ENCODE results near the gene WDR75. TPM values are rescaled to one million over a fixed set of nuclear protein-coding genes. Genes with fewer than 3 reads are reported as not detected.
"Not testable (repeated sequence)": the region's sequence is repeated elsewhere in the genome, so short reads cannot be mapped to it uniquely, and the experiment has no call there.

Gene WDR75
- total RNA-seq, 2 experiments from 2014 or later = 41.1 to 55.5 TPM

- H3K4me3 Mint-ChIP-seq = no peak overlapping the region
- CTCF ChIA-PET = no interaction called here
- no peak overlapping the region for H3K27ac Mint-ChIP-seq
- DNase-seq (no peak), ATAC-seq (no peak)
- no peaks in the 10 kb centered on the region for H3K27me3 Mint-ChIP-seq
- no peaks in the 10 kb centered on the region for H3K9me3 Mint-ChIP-seq (ENCODE audit: low read depth)
- no peaks in the 10 kb centered on the region for H3K36me3 Mint-ChIP-seq
- H3K4me1 Mint-ChIP-seq = no peaks in the 10 kb centered on the region
These were observed 19.6 kb upstream of the WDR75 start for GRCh38 chr2:189421644-189422043.

GRCh38 chr2:189424961-189425360, 16.3 kb upstream of the WDR75 start:
- CTCF ChIA-PET = no interaction called here
- Mint-ChIP-seq H3K36me3 (no peaks in the 10 kb centered on the region), H3K4me3 (no peak overlapping the region), H3K4me1 (no peaks in the 10 kb centered on the region), H3K9me3 (ENCODE audit: low read depth) (no peaks in the 10 kb centered on the region), H3K27ac (no peak overlapping the region), H3K27me3 (no peaks in the 10 kb centered on the region)
- DNase-seq (no peak), ATAC-seq (no peak)

GRCh38 chr2:189425676-189426075, 15.6 kb upstream of the WDR75 start:
- no peaks in the 10 kb centered on the region for H3K9me3 Mint-ChIP-seq (ENCODE audit: low read depth)
- ATAC-seq (no peak), DNase-seq (no peak)
- H3K4me1 Mint-ChIP-seq = peaks cover 2% of the 10 kb centered on the region
- CTCF ChIA-PET = interaction anchor here (0.9 kb wide), 1 partner anchor 283 kb away, joined by 3 read pairs; no protein-coding TSS in a partner anchor
- H3K36me3 Mint-ChIP-seq = no peaks in the 10 kb centered on the region
- no peak overlapping the region for H3K27ac Mint-ChIP-seq
- H3K4me3 Mint-ChIP-seq = no peak overlapping the region
- H3K27me3 Mint-ChIP-seq = no peaks in the 10 kb centered on the region

GRCh38 chr2:189426886-189427285, 14.4 kb upstream of the WDR75 start:
- no peak for ATAC-seq
- no peak for DNase-seq
- H3K4me1 Mint-ChIP-seq = peaks cover 2% of the 10 kb centered on the region
- no peaks in the 10 kb centered on the region for H3K27me3 Mint-ChIP-seq
- no peak overlapping the region for H3K4me3 Mint-ChIP-seq
- H3K27ac Mint-ChIP-seq = no peak overlapping the region
- H3K9me3 Mint-ChIP-seq (ENCODE audit: low read depth) = no peaks in the 10 kb centered on the region
- H3K36me3 Mint-ChIP-seq = no peaks in the 10 kb centered on the region
- CTCF ChIA-PET = no interaction called here

- CTCF ChIA-PET = no interaction called here
- no peaks in the 10 kb centered on the region for H3K27me3 Mint-ChIP-seq
- no peak overlapping the region for H3K4me3 Mint-ChIP-seq
- H3K36me3 Mint-ChIP-seq = no peaks in the 10 kb centered on the region
- no peaks in the 10 kb centered on the region for H3K9me3 Mint-ChIP-seq (ENCODE audit: low read depth)
- no peak for DNase-seq
- H3K27ac Mint-ChIP-seq = no peak overlapping the region
- peaks cover 2% of the 10 kb centered on the region for H3K4me1 Mint-ChIP-seq
- no peak for ATAC-seq
These were observed 13.4 kb upstream of the WDR75 start for GRCh38 chr2:189427872-189428271.

- H3K4me3 Mint-ChIP-seq; DNase-seq; CTCF ChIA-PET; H3K36me3 Mint-ChIP-seq; H3K27ac Mint-ChIP-seq; ATAC-seq; H3K9me3 Mint-ChIP-seq (ENCODE audit: low read depth); H3K4me1 Mint-ChIP-seq; H3K27me3 Mint-ChIP-seq: not testable (repeated sequence)
These were observed 10.8 kb upstream of the WDR75 start for GRCh38 chr2:189430448-189430847.

GRCh38 chr2:189435803-189436202, 5.5 kb upstream of the WDR75 start:
- ATAC-seq; H3K27me3 Mint-ChIP-seq; H3K36me3 Mint-ChIP-seq; DNase-seq; H3K4me3 Mint-ChIP-seq; CTCF ChIA-PET; H3K9me3 Mint-ChIP-seq (ENCODE audit: low read depth); H3K27ac Mint-ChIP-seq: not testable (repeated sequence)
- H3K4me1 Mint-ChIP-seq = peaks cover 12% of the 10 kb centered on the region

- Mint-ChIP-seq H3K4me1 (peaks cover 16% of the 10 kb centered on the region), H3K27ac (no peak overlapping the region), H3K36me3 (peaks cover 2% of the 10 kb centered on the region), H3K27me3 (peaks cover 5% of the 10 kb centered on the region), H3K4me3 (no peak overlapping the region), H3K9me3 (ENCODE audit: low read depth) (no peaks in the 10 kb centered on the region)
- CTCF ChIA-PET = no interaction called here
- DNase-seq = no peak
- no peak for ATAC-seq
These were observed 3.3 kb upstream of the WDR75 start for GRCh38 chr2:189437926-189438325.

GRCh38 chr2:189439342-189439741, 1.9 kb upstream of the WDR75 start:
- no peak for DNase-seq
- CTCF ChIA-PET = interaction anchor here (1.2 kb wide), 1 partner anchor 264 kb away, joined by 3 read pairs; no protein-coding TSS in a partner anchor
- H3K36me3 Mint-ChIP-seq = peaks cover 2% of the 10 kb centered on the region
- H3K9me3 Mint-ChIP-seq (ENCODE audit: low read depth) = no peaks in the 10 kb centered on the region
- H3K27ac Mint-ChIP-seq = no peak overlapping the region
- peaks cover 3% of the 10 kb centered on the region for H3K27me3 Mint-ChIP-seq
- peaks cover 16% of the 10 kb centered on the region for H3K4me1 Mint-ChIP-seq
- ATAC-seq = no peak
- no peak overlapping the region for H3K4me3 Mint-ChIP-seq

- H3K36me3 Mint-ChIP-seq = peaks cover 2% of the 10 kb centered on the region
- ATAC-seq = peak; percentile 28
- no peaks in the 10 kb centered on the region for H3K9me3 Mint-ChIP-seq (ENCODE audit: low read depth)
- H3K27me3 Mint-ChIP-seq = peaks cover 3% of the 10 kb centered on the region
- CTCF ChIA-PET = interaction anchor here (1.1 to 1.3 kb wide), 2 partner anchors 140 to 322 kb away, joined by 3 to 6 read pairs; partner anchors contain the start of genes OSGEPL1 and SLC40A1
- no peak for DNase-seq
- peaks cover 16% of the 10 kb centered on the region for H3K4me1 Mint-ChIP-seq
- H3K27ac Mint-ChIP-seq = peak overlapping the region; percentile 99
- H3K4me3 Mint-ChIP-seq = peak overlapping the region; percentile 96
These were observed 679 bp upstream of the WDR75 start for GRCh38 chr2:189440644-189440946.

- H3K4me3 Mint-ChIP-seq = peak overlapping the region; percentile 96
These were observed 418 bp downstream of the WDR75 start for GRCh38 chr2:189441709-189442074.

GRCh38 chr2:189442468-189442867, 1.2 kb downstream of the WDR75 start:
- Mint-ChIP-seq H3K4me1 (peaks cover 28% of the 10 kb centered on the region), H3K9me3 (ENCODE audit: low read depth) (no peaks in the 10 kb centered on the region), H3K27me3 (peaks cover 3% of the 10 kb centered on the region), H3K4me3 (peak overlapping the region; percentile 96), H3K27ac (no peak overlapping the region), H3K36me3 (peaks cover 17% of the 10 kb centered on the region)
- CTCF ChIA-PET = no interaction called here
- no peak for ATAC-seq
- DNase-seq = no peak

More at GRCh38 chr2:189441709-189442074, 418 bp downstream of the WDR75 start:
- Mint-ChIP-seq H3K27ac (peak overlapping the region; percentile 99), H3K36me3 (peaks cover 11% of the 10 kb centered on the region), H3K9me3 (ENCODE audit: low read depth) (no peaks in the 10 kb centered on the region), H3K27me3 (peaks cover 3% of the 10 kb centered on the region), H3K4me1 (peaks cover 23% of the 10 kb centered on the region)
- no peak for ATAC-seq
- no peak for DNase-seq
- CTCF ChIA-PET = interaction anchor here (1.3 kb wide), 1 partner anchor 321 kb away, joined by 6 read pairs; the partner anchor contains the start of gene OSGEPL1

GRCh38 chr2:189444322-189444721, 3.0 kb downstream of the WDR75 start:
- Mint-ChIP-seq H3K9me3 (ENCODE audit: low read depth) (no peaks in the 10 kb centered on the region), H3K4me1 (peaks cover 25% of the 10 kb centered on the region), H3K27ac (no peak overlapping the region), H3K4me3 (no peak overlapping the region), H3K36me3 (peaks cover 31% of the 10 kb centered on the region), H3K27me3 (no peaks in the 10 kb centered on the region)
- CTCF ChIA-PET = interaction anchor here (1.7 kb wide), 1 partner anchor 17 kb away, joined by 5 read pairs; no protein-coding TSS in a partner anchor
- peak; percentile 56 for DNase-seq
- no peak for ATAC-seq

- H3K4me1 Mint-ChIP-seq = peaks cover 19% of the 10 kb centered on the region
- peaks cover 47% of the 10 kb centered on the region for H3K36me3 Mint-ChIP-seq
- H3K27ac Mint-ChIP-seq = peak overlapping the region; percentile 17
- H3K9me3 Mint-ChIP-seq (ENCODE audit: low read depth) = no peaks in the 10 kb centered on the region
- H3K27me3 Mint-ChIP-seq = no peaks in the 10 kb centered on the region
- H3K4me3 Mint-ChIP-seq = no peak overlapping the region
- no peak for ATAC-seq
- CTCF ChIA-PET = no interaction called here
- no peak for DNase-seq
These were observed 5.5 kb downstream of the WDR75 start for GRCh38 chr2:189446780-189447179.

GRCh38 chr2:189454009-189454408, 12.7 kb downstream of the WDR75 start:
- H3K27ac Mint-ChIP-seq = no peak overlapping the region
- ATAC-seq (no peak), DNase-seq (no peak)
- CTCF ChIA-PET = no interaction called here
- H3K4me1 Mint-ChIP-seq = no peaks in the 10 kb centered on the region
- H3K27me3 Mint-ChIP-seq = no peaks in the 10 kb centered on the region
- peaks cover 52% of the 10 kb centered on the region for H3K36me3 Mint-ChIP-seq
- H3K4me3 Mint-ChIP-seq = no peak overlapping the region
- no peaks in the 10 kb centered on the region for H3K9me3 Mint-ChIP-seq (ENCODE audit: low read depth)
